ENCODE measurements around the gene OR2T11.

DNA sequence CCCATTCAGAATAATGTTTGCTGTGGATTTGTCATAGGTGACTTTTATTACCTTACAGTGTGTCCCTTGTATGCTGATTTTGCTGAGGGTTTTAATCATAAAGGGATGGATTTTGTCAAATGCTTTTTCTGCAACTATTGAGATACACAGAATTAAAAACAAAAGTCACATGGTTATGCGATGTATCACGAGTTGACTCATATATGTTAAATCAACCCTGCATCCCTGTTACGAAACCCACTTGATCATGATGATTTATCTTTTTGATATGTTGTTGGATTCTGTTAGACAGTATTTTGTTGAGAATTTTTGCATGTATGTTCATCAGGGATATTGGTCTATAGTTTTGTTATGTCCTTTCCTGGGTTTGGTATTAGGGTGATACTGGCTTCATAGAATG is 49.6 kb downstream of the OR2T11 start:
- TF ChIP-seq, protein P1, sequence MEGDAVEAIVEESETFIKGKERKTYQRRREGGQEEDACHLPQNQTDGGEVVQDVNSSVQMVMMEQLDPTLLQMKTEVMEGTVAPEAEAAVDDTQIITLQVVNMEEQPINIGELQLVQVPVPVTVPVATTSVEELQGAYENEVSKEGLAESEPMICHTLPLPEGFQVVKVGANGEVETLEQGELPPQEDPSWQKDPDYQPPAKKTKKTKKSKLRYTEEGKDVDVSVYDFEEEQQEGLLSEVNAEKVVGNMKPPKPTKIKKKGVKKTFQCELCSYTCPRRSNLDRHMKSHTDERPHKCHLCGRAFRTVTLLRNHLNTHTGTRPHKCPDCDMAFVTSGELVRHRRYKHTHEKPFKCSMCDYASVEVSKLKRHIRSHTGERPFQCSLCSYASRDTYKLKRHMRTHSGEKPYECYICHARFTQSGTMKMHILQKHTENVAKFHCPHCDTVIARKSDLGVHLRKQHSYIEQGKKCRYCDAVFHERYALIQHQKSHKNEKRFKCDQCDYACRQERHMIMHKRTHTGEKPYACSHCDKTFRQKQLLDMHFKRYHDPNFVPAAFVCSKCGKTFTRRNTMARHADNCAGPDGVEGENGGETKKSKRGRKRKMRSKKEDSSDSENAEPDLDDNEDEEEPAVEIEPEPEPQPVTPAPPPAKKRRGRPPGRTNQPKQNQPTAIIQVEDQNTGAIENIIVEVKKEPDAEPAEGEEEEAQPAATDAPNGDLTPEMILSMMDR (IDR thresholded peaks at IDR 0.05) = no peak
- TF ChIP-seq POLR2A (IDR thresholded peaks at IDR 0.05; ENCODE audit: low read depth) (no peak), EP300 (IDR thresholded peaks at IDR 0.05) (no peak), POLR2AphosphoS5 (IDR thresholded peaks at IDR 0.05) (no peak)

Measured in esophagus muscularis mucosa (tissue), 4 donors.